HUES48 (cell line): ENCODE data around the gene TGFBR3L.
A peak's percentile ranks its signal among the peaks of the same experiment; 100 is the strongest.
"Not testable (repeated sequence)": the region's sequence is repeated elsewhere in the genome, so short reads cannot be mapped to it uniquely, and the experiment has no call there.

Experiments used
- H3K27ac ChIP-seq: one replicate; pipeline ENCODE4 v1.7.0; 2013; ENCODE audit warnings: low read depth, low read length, inconsistent platforms
- H3K27me3 ChIP-seq: 2 replicates; pipeline ENCODE4 v1.6.1; 2013; ENCODE audit warnings: mild to moderate bottlenecking, low read length; ENCODE audit not compliant: control insufficient read depth, insufficient read depth
- H3K36me3 ChIP-seq: 2 replicates; pipeline ENCODE4 v1.6.1; 2013; ENCODE audit warnings: low read length; ENCODE audit not compliant: control insufficient read depth, insufficient read depth
- H3K4me1 ChIP-seq: 2 replicates; pipeline ENCODE4 v1.6.1; 2013; ENCODE audit warnings: mild to moderate bottlenecking, low read length; ENCODE audit not compliant: control insufficient read depth, insufficient read depth
- H3K4me3 ChIP-seq: 2 replicates; pipeline ENCODE4 v1.5.1; 2013; ENCODE audit warnings: mild to moderate bottlenecking, low read depth, low read length
- H3K9ac ChIP-seq: 2 replicates; pipeline ENCODE4 v1.6.1; 2013; ENCODE audit warnings: mild to moderate bottlenecking, low read depth, low read length, moderate library complexity
- H3K9me3 ChIP-seq: 2 replicates; pipeline ENCODE4 v1.6.1; 2013; ENCODE audit warnings: low read length; ENCODE audit not compliant: control insufficient read depth, insufficient read depth

Gene TGFBR3L

GRCh38 chr19:7883105-7883504 lies 31.5 kb upstream of the TGFBR3L start:
- no peaks in the 10 kb centered on the region for H3K36me3 ChIP-seq
- no peaks in the 10 kb centered on the region for H3K9me3 ChIP-seq
- H3K4me1 ChIP-seq: no peaks in the 10 kb centered on the region
- no peak overlapping the region for H3K27ac ChIP-seq
- no peaks in the 10 kb centered on the region for H3K27me3 ChIP-seq
- H3K9ac ChIP-seq: no peak overlapping the region
- H3K4me3 ChIP-seq: no peak overlapping the region

GRCh38 chr19:7883796-7884570 lies 30.6 kb upstream of the TGFBR3L start:
- Histone ChIP-seq H3K4me1 (no peaks in the 10 kb centered on the region), H3K9me3 (no peaks in the 10 kb centered on the region), H3K4me3 (no peak overlapping the region), H3K27ac (no peak overlapping the region), H3K36me3 (no peaks in the 10 kb centered on the region), H3K27me3 (peaks cover 6% of the 10 kb centered on the region; the same call in 1 of the 2 replicates), H3K9ac (no peak overlapping the region)

- no peaks in the 10 kb centered on the region for H3K36me3 ChIP-seq
- H3K27me3 ChIP-seq: peaks cover 7% of the 10 kb centered on the region; the same call in 1 of the 2 replicates
- no peaks in the 10 kb centered on the region for H3K9me3 ChIP-seq
- H3K27ac ChIP-seq: no peak overlapping the region
- H3K9ac ChIP-seq: no peak overlapping the region
- H3K4me3 ChIP-seq: no peak overlapping the region
- no peaks in the 10 kb centered on the region for H3K4me1 ChIP-seq
Observed at GRCh38 chr19:7885818-7886217, 28.8 kb upstream of the TGFBR3L start.

- Histone ChIP-seq H3K9ac (no peak overlapping the region), H3K9me3 (no peaks in the 10 kb centered on the region), H3K27me3 (peaks cover 7% of the 10 kb centered on the region; the same call in 1 of the 2 replicates), H3K4me1 (no peaks in the 10 kb centered on the region), H3K4me3 (no peak overlapping the region), H3K27ac (no peak overlapping the region), H3K36me3 (no peaks in the 10 kb centered on the region)
Observed at GRCh38 chr19:7887408-7888144, 27.1 kb upstream of the TGFBR3L start.

- Histone ChIP-seq H3K4me3 (peak within 1 kb of the TSS; percentile 70), H3K27ac (no peak within 1 kb of the TSS), H3K9me3 (no peaks in the 10 kb centered on the region), H3K27me3 (peaks cover 7% of the 10 kb centered on the region; the same call in 1 of the 2 replicates), H3K9ac (peak within 1 kb of the TSS; percentile 44; the same call in 1 of the 2 replicates), H3K36me3 (no peaks in the 10 kb centered on the region), H3K4me1 (no peaks in the 10 kb centered on the region)
Observed at GRCh38 chr19:7888145-7888825, 26.3 kb upstream of the TGFBR3L start, which contains the start of gene LRRC8E. Gene LRRC8E, plus strand, starts transcription at chr19:7888510. Its CDS starts 7,094 bp downstream, at chr19:7895604.

GRCh38 chr19:7888826-7889217 lies 25.8 kb upstream of the TGFBR3L start:
- peaks cover 7% of the 10 kb centered on the region; the same call in 1 of the 2 replicates for H3K27me3 ChIP-seq
- H3K9me3 ChIP-seq: no peaks in the 10 kb centered on the region
- no peak overlapping the region for H3K27ac ChIP-seq
- H3K9ac ChIP-seq: peak overlapping the region; percentile 44; the same call in 1 of the 2 replicates
- peak overlapping the region; percentile 70 for H3K4me3 ChIP-seq
- H3K4me1 ChIP-seq: no peaks in the 10 kb centered on the region
- no peaks in the 10 kb centered on the region for H3K36me3 ChIP-seq

GRCh38 chr19:7893362-7894101 lies 21.1 kb upstream of the TGFBR3L start:
- not testable (repeated sequence) for H3K4me3 ChIP-seq, H3K36me3 ChIP-seq, H3K27me3 ChIP-seq, H3K27ac ChIP-seq, H3K9ac ChIP-seq, H3K9me3 ChIP-seq, H3K4me1 ChIP-seq

- Histone ChIP-seq H3K36me3 (peaks cover 7% of the 10 kb centered on the region; the same call in 1 of the 2 replicates), H3K9me3 (no peaks in the 10 kb centered on the region), H3K4me1 (no peaks in the 10 kb centered on the region; the same call in 1 of the 2 replicates), H3K4me3 (no peak overlapping the region), H3K9ac (no peak overlapping the region), H3K27ac (no peak overlapping the region), H3K27me3 (no peaks in the 10 kb centered on the region)
Observed at GRCh38 chr19:7894612-7895309, 19.9 kb upstream of the TGFBR3L start.

GRCh38 chr19:7895565-7895964 lies 19.1 kb upstream of the TGFBR3L start:
- Histone ChIP-seq H3K27ac (no peak overlapping the region), H3K9me3 (no peaks in the 10 kb centered on the region), H3K4me3 (no peak overlapping the region), H3K36me3 (peaks cover 10% of the 10 kb centered on the region; the same call in 1 of the 2 replicates), H3K9ac (no peak overlapping the region), H3K4me1 (no peaks in the 10 kb centered on the region; the same call in 1 of the 2 replicates), H3K27me3 (no peaks in the 10 kb centered on the region)

- H3K27me3 ChIP-seq: no peaks in the 10 kb centered on the region
- peaks cover 10% of the 10 kb centered on the region; the same call in 1 of the 2 replicates for H3K36me3 ChIP-seq
- H3K4me3 ChIP-seq: no peak overlapping the region
- H3K4me1 ChIP-seq: no peaks in the 10 kb centered on the region; the same call in 1 of the 2 replicates
- no peak overlapping the region for H3K9ac ChIP-seq
- no peaks in the 10 kb centered on the region for H3K9me3 ChIP-seq
- no peak overlapping the region for H3K27ac ChIP-seq
Observed at GRCh38 chr19:7897292-7897691, 17.3 kb upstream of the TGFBR3L start.
